GM18505 (cell line): ENCODE results near the gene TMEM175.

Source experiments
- ATAC-seq: cut with Tn5 transposase; IDR thresholded peaks from one replicate; pipeline ENCODE4 v1.9.1; 2021; ENCODE audit not compliant: unreplicated experiment
- POLR2A ChIP-seq: IDR thresholded peaks from 4 replicates; pipeline ENCODE4 v1.6.1; 2011; ENCODE audit warnings: borderline replicate concordance; ENCODE audit not compliant: insufficient read depth, insufficient read length; ENCODE audit errors: extremely low read depth

Gene TMEM175

DNA sequence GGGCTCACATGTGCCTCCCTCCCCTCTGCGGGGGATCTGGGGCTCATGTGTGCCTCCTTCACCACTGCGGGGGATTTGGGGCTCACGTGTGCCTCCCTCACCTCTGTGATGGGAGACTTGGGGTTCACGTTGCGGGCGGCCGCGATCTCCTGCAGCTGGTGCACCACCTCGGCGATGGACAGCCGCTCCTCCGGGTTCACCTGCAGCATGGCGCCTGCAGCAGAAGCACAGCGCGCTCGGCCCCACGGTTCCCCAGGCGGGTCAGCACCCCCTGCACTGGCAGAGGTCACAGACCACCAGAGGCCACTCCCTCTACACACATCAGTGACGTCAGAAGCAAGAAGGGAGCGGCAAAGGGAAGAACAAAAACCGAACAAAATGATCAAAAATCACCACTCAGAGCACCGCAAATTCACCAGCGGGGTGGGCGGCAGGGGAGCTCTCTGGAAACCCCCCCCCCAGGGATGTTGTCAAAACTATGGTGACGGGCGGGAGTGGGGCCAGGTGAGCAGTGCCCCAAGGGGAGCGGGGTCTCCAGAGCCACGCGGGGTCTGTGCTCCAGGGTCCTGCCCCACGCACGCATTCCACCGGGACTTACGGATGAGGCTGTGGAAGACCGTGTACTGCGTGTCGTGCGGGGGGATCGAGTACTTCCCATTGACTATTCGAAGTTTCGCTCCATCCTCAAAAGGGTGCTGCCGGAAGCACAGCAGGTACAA is 38.8 kb upstream of the TMEM175 start:
- TF ChIP-seq POLR2A, result no peak
- ATAC-seq, result no peak

DNA sequence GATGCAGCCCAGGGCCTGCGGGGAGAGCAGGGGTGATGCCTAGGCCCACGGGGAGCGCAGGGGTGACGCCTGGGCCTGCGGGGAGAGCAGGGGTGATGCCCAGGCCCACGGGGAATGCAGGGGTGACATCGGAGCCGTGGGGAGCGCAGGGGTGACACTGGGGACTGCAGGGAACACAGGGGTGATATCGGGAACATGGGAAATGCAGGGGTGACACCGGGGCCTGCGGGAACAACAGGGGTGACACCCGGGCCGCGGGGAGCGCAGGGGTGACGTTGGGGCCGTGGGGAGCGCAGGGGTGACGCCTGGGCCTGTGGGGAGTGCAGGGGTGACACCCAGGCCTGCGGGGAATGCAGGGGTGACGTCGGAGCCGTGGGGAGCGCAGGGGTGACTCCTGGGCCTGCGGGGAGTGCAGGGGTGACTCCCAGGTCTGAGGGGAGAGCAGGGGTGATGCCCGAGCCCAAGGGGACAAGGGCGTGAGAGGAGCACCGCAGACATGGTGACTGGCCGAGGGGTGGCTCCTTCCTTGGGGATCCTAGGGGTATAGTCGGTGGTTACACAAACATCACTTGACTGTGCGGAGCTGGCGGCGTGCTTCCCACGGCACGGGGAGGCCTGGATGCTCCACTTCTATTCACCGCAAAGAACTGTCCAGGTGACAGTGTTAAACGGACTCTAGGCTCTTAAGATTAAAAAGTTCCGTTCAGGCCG is 38.1 kb upstream of the TMEM175 start:
- no peak for TF ChIP-seq POLR2A

DNA sequence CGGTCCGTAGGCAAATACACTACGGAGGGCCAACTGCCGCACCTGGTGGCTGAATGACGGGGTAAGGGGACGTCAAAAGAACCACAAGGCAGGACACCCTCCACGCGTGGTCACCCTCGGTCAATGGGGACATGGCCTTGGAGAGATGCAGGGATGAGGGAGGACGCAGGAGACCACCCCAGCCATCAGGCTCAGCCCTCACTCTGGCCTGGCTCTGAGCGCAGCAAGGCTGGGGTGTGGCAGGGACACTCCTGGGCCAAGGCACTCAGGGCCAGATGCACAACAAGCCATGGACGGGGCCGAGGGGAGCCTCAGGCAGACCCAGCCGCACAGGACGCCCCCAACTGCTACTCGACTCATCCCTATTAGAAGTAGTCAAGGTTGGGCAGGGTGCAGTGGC is 36.7 kb upstream of the TMEM175 start:
- no peak for TF ChIP-seq POLR2A
- no peak for ATAC-seq

More for the DNA sequence above, 38.1 kb upstream of the TMEM175 start:
- ATAC-seq, result no peak

DNA sequence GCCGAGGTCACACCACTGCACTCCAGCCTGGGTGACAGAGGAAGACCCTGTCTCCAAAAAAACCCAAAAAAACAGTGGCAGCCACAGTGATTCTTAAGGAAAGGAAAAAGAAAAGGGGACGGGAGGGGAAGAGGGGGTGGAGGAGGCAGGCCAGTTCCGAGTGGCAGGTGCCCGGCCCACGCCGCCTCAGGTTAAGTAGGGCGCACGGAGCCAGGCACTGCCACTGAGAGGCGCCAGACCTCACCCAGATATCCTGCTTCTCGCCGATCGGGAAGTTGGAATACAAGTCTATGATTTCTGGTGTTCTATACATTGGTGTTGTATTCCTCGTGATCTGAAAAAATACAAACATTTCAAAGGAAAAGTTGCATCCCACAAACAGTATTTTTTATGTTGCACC is 36.0 kb upstream of the TMEM175 start:
- no peak for TF ChIP-seq POLR2A
- ATAC-seq, result no peak

DNA sequence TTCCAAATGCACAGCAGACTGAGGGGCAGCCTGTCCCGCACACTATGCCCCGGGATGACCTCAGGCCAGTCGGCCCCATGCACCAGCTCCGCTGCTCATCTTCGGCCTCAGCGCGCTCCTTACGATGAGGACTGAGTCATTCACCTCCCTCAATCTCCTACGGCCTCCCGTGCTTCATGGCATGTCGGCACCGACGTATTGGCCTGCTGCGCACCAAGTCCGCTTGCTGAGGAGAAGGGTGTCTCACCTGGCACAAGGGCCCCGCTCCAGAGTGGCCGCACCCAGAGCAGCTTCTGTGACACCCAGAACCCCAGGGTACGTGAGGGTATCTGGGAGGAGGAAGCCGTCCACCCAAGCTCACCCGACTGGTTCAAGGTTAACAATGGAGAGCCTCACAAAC is 35.6 kb upstream of the TMEM175 start:
- TF ChIP-seq POLR2A, result no peak
- no peak for ATAC-seq

DNA sequence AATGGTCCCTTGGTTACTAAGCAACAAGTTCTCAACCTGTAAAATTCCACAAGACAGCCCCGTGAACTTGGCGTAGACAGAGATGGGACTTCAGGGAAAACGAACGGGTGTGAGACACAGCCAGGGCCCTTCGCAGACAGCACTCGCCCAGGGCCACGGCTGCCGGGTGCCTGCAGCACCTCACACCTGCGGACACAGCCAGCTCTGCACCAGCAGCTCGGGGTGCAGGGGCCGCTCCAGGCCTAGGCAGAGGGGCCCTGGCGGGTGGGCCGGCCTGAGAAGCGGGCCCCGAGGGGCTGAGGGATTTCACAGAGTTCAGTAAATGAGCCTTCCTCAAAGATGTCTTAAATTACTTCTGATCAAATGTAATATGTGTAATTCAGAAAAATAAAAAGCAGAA is 34.1 kb upstream of the TMEM175 start:
- TF ChIP-seq POLR2A, result no peak
- no peak for ATAC-seq

DNA sequence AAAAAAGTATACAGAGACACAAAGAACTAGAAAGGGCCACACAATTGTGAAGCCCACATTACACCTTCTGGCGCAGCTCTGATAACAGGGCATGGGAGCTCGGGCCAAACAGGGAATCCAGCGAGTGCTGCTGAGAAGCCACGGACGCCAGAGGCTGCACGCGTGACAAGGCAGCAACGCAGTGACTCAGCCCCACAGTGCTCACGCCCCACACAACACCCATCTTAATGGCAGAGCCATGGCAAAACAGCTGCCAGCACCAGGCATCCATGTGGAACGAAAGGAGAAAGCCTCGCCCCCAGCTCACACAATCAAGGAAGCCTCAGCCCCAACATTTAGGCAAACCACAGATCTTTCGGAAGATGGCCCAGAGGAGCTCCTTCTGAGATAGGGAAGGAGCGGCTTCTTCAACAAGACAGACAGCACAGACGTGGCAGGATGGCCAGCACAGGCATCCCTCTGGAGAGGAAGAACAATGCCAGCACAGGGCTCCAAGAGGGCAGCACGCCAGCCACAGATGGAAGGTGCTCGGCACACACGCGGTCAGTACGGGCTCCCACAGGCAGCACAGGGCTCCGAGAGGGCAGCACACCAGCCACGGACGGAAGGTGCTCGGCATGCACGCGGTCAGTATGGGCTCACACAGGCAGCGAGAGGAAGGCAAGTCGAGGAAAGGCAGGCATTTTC is 33.2 kb upstream of the TMEM175 start:
- ATAC-seq, result no peak
- no peak for TF ChIP-seq POLR2A

DNA sequence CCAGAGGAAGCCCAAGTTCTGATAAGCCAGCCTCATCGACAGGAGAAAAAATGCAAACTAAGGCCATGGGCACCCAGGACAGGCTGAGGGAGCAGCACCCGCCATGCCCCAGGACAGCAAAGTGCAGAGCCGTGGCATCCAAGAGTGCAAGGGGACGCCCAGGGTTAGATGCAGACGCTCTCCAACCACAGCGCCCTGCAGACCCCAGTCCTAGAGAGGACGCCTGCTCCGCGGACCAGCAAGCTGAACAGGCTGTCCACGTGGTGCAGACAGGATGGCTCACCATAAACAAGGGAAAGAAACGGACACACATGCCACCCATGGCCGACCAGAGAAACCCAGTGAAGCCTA is 32.7 kb upstream of the TMEM175 start:
- ATAC-seq, result no peak
- TF ChIP-seq POLR2A, result no peak

DNA sequence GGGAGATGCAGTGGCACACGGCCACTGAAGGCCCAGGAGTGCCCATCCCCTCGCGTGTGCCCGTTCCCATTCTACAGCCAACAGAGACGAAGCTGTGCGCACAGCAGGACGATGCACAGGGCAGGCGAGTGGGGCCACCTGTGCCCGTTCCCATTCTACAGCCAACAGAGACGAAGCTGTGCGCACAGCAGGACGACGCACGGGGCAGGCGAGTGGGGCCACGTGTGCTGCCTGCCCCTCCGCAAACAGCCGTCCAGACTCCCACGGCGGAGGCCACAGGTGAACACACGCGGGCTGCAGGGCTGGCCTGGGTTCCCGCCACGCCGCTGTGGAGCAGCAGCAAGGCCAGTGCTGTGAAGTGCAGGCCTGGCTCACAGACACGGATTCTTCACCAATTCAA is 32.2 kb upstream of the TMEM175 start:
- ATAC-seq, result no peak
- no peak for TF ChIP-seq POLR2A

DNA sequence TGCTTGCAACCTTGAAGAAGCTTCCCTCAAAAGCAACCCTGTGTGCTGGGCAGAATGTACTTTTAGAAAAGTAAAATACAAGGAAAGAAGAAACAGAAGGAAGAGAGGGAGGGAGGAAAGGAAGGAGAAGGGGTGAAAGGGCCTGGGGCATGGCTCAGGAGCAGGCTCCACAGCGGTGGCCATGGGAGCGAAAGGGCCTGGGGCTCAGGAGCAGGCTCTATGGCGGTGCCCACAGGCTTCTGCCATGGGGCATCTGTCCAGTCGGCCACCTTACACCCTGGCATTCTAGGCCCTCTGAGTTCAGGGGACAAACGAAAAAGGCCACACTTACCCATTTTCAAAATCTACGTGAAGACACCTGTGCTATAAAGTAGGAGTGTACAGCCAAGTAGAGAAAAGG is 31.5 kb upstream of the TMEM175 start:
- TF ChIP-seq POLR2A, result no peak

DNA sequence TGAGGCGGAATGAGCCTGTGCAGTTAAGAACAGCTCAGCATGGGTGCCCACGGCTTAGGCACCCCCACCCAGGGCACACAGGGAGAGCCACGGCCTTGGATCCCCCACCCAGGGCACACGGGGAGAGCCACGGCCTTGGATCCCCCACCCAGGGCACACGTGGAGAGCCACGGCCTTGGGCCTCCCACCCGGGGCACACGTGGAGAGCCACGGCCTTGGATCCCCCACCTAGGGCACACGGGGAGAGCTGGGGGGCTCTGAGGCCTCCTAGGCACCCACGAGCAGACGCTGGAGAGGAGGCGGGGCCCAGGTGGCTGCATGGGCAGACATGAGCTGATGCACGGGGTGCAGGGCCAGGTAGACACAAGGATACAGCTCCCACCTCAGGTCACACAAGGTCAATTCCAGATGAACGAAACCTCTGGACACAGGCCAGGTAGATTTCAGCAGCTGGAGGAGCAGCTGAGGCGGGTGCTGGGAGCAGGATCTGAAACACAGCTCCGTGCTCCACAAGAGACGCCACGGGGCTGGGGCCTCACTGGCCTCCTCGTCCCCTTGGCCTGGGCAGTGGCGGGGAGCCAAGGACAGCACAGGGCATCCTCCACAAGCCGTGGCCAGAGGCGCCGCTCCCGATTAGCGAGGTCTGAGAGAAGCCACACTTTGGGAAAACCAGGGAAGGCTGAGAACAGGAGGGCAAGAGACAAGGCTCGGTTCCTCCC is 30.9 kb upstream of the TMEM175 start:
- no peak for TF ChIP-seq POLR2A
- ATAC-seq, result no peak

More for the DNA sequence above, 31.5 kb upstream of the TMEM175 start:
- no peak for ATAC-seq

DNA sequence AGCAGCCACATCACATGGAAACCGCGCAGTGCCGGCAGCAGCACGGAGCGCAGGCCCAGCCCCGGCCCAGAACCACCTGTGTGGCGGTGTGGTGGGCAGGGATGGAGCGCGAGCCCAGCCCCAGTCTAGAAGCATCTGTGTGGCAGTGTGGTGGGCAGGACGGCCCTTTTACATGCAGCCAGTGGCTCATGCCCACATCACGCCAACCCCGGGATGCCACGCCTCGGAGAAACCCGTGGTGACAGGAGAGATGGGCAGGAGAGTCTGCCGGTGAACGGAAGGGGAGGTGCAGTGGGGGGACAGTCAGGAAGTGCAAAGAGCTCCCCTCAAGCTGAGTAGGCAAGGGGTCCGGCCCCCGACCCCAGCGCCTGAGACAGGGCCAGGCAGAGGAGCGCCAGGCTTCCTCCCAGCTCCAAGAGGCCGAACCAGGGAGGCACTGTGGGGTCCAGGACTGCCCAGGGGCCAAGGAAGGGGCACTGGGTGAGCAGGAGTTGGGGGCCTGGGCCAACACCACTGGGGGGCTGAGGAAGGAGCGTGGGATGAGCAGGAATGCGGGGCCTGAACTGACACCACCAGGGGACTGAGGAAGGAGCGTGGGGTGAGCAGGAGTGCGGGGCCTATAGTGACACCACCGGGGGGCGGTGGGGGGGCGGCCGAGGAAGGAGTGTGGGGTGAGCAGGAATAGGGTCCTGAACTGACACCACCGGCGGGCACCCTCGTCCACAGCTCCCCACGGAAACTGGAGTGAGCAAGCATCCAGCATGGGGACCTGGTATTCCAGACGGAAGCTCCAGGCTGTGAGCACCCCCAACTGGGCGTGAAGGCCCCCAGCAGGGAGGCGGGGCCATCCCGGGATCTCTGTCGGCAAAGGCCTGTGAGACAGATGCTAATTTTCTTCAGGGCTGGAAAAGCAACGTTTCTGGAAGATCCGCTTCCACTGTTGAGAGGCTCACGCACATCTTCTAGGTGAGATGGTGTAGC is 28.9 kb upstream of the TMEM175 start:
- ATAC-seq, result no peak
- no peak for TF ChIP-seq POLR2A
